ENCODE data around the gene SYT3. TPM values are rescaled to one million over a fixed set of nuclear protein-coding genes. Genes with fewer than 3 reads are reported as not detected.

SYT3 gene
- total and polyA plus RNA-seq, 2 donors (not counting 3 experiments of a cell fraction or from before 2014, with no cell fraction given), result 0.11 to 0.53 TPM

GRCh38 chr19:50626011-50626410 lies 13.7 kb downstream of the SYT3 start:
- H2AFZ ChIP-seq (ENCODE audit: low read depth, low read length), result no peak overlapping the region
- H3K36me3 ChIP-seq (ENCODE audit: control insufficient read depth in 2 of 2, extremely low read depth in 1 of 2, insufficient read depth in 2 of 2, low read length in 2 of 2), result no peaks in the 10 kb centered on the region
- POLR2A ChIA-PET, result no interaction called here
- no peaks in the 10 kb centered on the region for H3K79me2 ChIP-seq (ENCODE audit: control insufficient read depth, insufficient read depth, low read length)
- no peak for FAIRE-seq
- dilution Hi-C loops (cut with MboI; ENCODE audit: extremely low pct_ligation_motif_present, low sequenced_read_pairs), result no loop called here
- no peak for DNase-seq (ENCODE audit: low read depth, low spot score)
- CTCF ChIA-PET, result interaction anchor here (1.0 kb wide), 1 partner anchor 70 kb away, joined by 3 read pairs; no protein-coding TSS in a partner anchor
- intact Hi-C loops (cut with micrococcal nuclease), result no loop called here
- H3K9ac ChIP-seq (replicated peaks; ENCODE audit: extremely low read depth, insufficient read depth, low read length), result no peak overlapping the region
- no peak overlapping the region for H3K4me3 ChIP-seq (replicated peaks in 1 of 3; ENCODE audit: insufficient read depth in 1 of 3, low read depth in 1 of 3, low read length in 3 of 3)
- TF ChIP-seq POLR2AphosphoS5 (IDR thresholded peaks at IDR 0.05; ENCODE audit: insufficient read depth, low read depth, low read length), result no peak
- no peak for TF ChIP-seq JUN (IDR thresholded peaks at IDR 0.05; ENCODE audit: borderline replicate concordance, insufficient read depth, insufficient read length, low read depth)
- TF ChIP-seq MAX (IDR thresholded peaks at IDR 0.05; ENCODE audit: insufficient read depth, insufficient read length), result no peak
- no peak for TF ChIP-seq POLR2A (IDR thresholded peaks at IDR 0.05; ENCODE audit: low read depth, low read length)
- TF ChIP-seq CTCF (IDR thresholded peaks at IDR 0.05; ENCODE audit: extremely low read depth in 1 of 2, insufficient read depth in 1 of 2, low read depth in 1 of 2, low read length in 2 of 2), result no peak
- no peak for TF ChIP-seq EZH2 (IDR thresholded peaks at IDR 0.05; ENCODE audit: borderline replicate concordance, low read depth, low read length, severe bottlenecking)
- no peak for TF ChIP-seq GATA2 (IDR thresholded peaks at IDR 0.05; ENCODE audit: insufficient read depth, insufficient read length, low read depth, low read length)
- TF ChIP-seq FOS (IDR thresholded peaks at IDR 0.05; ENCODE audit: borderline replicate concordance, insufficient read depth, low read length), result no peak
- H3K9me3 ChIP-seq (replicated peaks; ENCODE audit: control insufficient read depth, insufficient read depth, low read length), result no peaks in the 10 kb centered on the region
- H3K27ac ChIP-seq (ENCODE audit: insufficient read depth, low read depth, low read length), result no peak overlapping the region
- H3K27me3 ChIP-seq (ENCODE audit: control insufficient read depth in 2 of 2, insufficient read depth in 2 of 2, low read length in 2 of 2), result no peaks in the 10 kb centered on the region
- no peaks in the 10 kb centered on the region for H3K4me1 ChIP-seq (ENCODE audit: control insufficient read depth, extremely low read depth, insufficient read depth, low read length)
- H4K20me1 ChIP-seq (replicated peaks; ENCODE audit: control insufficient read depth, extremely low read depth, insufficient read depth, low read length), result no peaks in the 10 kb centered on the region
- no TSS peak for BruUV-seq (replicated peaks)
- H3K9me1 ChIP-seq (replicated peaks; ENCODE audit: control insufficient read depth, extremely low read depth, insufficient read depth, low read length), result no peaks in the 10 kb centered on the region
- no peak overlapping the region for H3K4me2 ChIP-seq (ENCODE audit: insufficient read depth, low read length)
